ENCODE results near the gene ETHE1. TPM values are rescaled to one million over a fixed set of nuclear protein-coding genes. Genes with fewer than 3 reads are reported as not detected.

Gene ETHE1
- total RNA-seq, 3 donors from 2014 or later (not counting 1 experiment from before 2014, with no cell fraction given): 22.0 to 25.6 (median 24.6) TPM

DNA sequence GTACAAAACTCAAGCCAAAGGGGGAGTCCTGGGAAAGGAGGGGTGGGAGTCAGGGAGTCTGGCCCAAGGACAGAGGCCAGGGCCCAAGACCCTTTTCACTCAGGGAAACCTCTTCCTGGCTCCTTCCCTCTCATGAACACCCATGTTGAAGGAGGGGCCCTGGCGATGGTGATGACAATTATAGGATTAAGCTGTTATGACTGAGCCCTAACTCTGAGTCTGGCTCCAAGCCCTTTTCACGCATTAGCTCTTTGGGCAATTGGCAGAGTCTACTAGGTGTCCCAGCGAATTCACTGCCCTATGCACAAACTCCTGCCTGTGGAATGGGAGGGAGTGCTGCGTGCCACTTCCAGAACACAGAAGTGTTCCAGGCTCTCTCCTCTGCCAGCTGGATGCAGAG, 26.7 kb upstream of the ETHE1 start:
- Histone ChIP-seq H3K36me3 (ENCODE audit: control insufficient read depth, insufficient read depth, low read length) (peaks cover 39% of the 10 kb centered on the region), H3K9me3 (ENCODE audit: control insufficient read depth, insufficient read depth, low read length) (no peaks in the 10 kb centered on the region), H3K27ac (ENCODE audit: low read length) (no peak overlapping the region), H3K4me1 (ENCODE audit: control insufficient read depth, insufficient read depth, low read length) (peaks cover 7% of the 10 kb centered on the region), H3K27me3 (ENCODE audit: control insufficient read depth, insufficient read depth, low read length) (no peaks in the 10 kb centered on the region), H3K4me3 (ENCODE audit: low read length) (no peak overlapping the region)
- DNase-seq: no peak
- Mint-ChIP-seq H3K36me3 (no peaks in the 10 kb centered on the region), H3K9me3 (no peaks in the 10 kb centered on the region), H3K4me3 (no peak overlapping the region), H3K27me3 (ENCODE audit: low read depth in 2 of 2) (no peaks in the 10 kb centered on the region), H3K27ac (no peak overlapping the region), H3K4me1 (peaks cover 8 to 11% of the 10 kb centered on the region in 2 donors)
- intact Hi-C loops (cut with micrococcal nuclease): no loop called here
- WGBS (ENCODE audit: insufficient coverage): 100% methylated on average over 3 of the region's 4 CpGs
- TF ChIP-seq CTCF (IDR thresholded peaks at IDR 0.05): no peak
- no peak for ATAC-seq

- intact Hi-C loops (cut with micrococcal nuclease): no loop called here
- H3K27ac Mint-ChIP-seq: no peak overlapping the region
- no peaks in the 10 kb centered on the region for H3K36me3 Mint-ChIP-seq
- H3K9me3 Mint-ChIP-seq: no peaks in the 10 kb centered on the region
- no peak for ATAC-seq
- no peak for DNase-seq
- no peak overlapping the region for H3K27ac ChIP-seq (ENCODE audit: low read length)
- H3K4me1 Mint-ChIP-seq: peaks cover 8 to 11% of the 10 kb centered on the region in 2 donors
- no peaks in the 10 kb centered on the region for H3K9me3 ChIP-seq (ENCODE audit: control insufficient read depth, insufficient read depth, low read length)
- TF ChIP-seq CTCF (IDR thresholded peaks at IDR 0.05): no peak
- no peaks in the 10 kb centered on the region for H3K27me3 Mint-ChIP-seq (ENCODE audit: low read depth in 2 of 2)
- no peak overlapping the region for H3K4me3 Mint-ChIP-seq
- peaks cover 36% of the 10 kb centered on the region for H3K36me3 ChIP-seq (ENCODE audit: control insufficient read depth, insufficient read depth, low read length)
- no peak overlapping the region for H3K4me3 ChIP-seq (ENCODE audit: low read length)
- H3K4me1 ChIP-seq (ENCODE audit: control insufficient read depth, insufficient read depth, low read length): peaks cover 7% of the 10 kb centered on the region
- no peaks in the 10 kb centered on the region for H3K27me3 ChIP-seq (ENCODE audit: control insufficient read depth, insufficient read depth, low read length)
- 62% methylated on average over 2 of the region's 3 CpGs for WGBS (ENCODE audit: insufficient coverage)
These were observed 25.6 kb upstream of the ETHE1 start for GRCh38 chr19:43552616-43553015.

DNA sequence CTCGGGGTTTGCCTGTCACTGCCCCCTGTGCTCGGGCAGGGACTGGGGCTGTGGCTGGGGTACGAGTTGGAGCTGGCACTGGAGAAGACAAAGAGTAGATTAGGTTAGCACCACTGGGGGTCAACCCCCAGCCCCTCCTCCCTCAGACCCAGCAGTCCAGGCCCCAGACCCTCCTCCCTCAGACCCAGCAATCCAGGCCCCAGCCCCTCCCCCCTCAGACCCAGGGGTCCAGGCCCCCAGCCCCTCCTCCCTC, 25.1 kb upstream of the ETHE1 start:
- ATAC-seq (no peak), DNase-seq (no peak)
- no peaks in the 10 kb centered on the region for H3K9me3 Mint-ChIP-seq
- peaks cover 7% of the 10 kb centered on the region for H3K4me1 ChIP-seq (ENCODE audit: control insufficient read depth, insufficient read depth, low read length)
- no peak overlapping the region for H3K27ac ChIP-seq (ENCODE audit: low read length)
- H3K27me3 ChIP-seq (ENCODE audit: control insufficient read depth, insufficient read depth, low read length): no peaks in the 10 kb centered on the region
- no peaks in the 10 kb centered on the region for H3K36me3 Mint-ChIP-seq
- H3K36me3 ChIP-seq (ENCODE audit: control insufficient read depth, insufficient read depth, low read length): peaks cover 36% of the 10 kb centered on the region
- 98% methylated on average over 3 of the region's 3 CpGs for WGBS (ENCODE audit: insufficient coverage)
- no peak for TF ChIP-seq CTCF (IDR thresholded peaks at IDR 0.05)
- H3K9me3 ChIP-seq (ENCODE audit: control insufficient read depth, insufficient read depth, low read length): no peaks in the 10 kb centered on the region
- H3K4me3 ChIP-seq (ENCODE audit: low read length): no peak overlapping the region
- H3K27me3 Mint-ChIP-seq (ENCODE audit: low read depth in 2 of 2): no peaks in the 10 kb centered on the region
- H3K27ac Mint-ChIP-seq: no peak overlapping the region
- H3K4me1 Mint-ChIP-seq: peaks cover 8 to 11% of the 10 kb centered on the region in 2 donors
- intact Hi-C loops (cut with micrococcal nuclease): no loop called here
- H3K4me3 Mint-ChIP-seq: no peak overlapping the region

DNA sequence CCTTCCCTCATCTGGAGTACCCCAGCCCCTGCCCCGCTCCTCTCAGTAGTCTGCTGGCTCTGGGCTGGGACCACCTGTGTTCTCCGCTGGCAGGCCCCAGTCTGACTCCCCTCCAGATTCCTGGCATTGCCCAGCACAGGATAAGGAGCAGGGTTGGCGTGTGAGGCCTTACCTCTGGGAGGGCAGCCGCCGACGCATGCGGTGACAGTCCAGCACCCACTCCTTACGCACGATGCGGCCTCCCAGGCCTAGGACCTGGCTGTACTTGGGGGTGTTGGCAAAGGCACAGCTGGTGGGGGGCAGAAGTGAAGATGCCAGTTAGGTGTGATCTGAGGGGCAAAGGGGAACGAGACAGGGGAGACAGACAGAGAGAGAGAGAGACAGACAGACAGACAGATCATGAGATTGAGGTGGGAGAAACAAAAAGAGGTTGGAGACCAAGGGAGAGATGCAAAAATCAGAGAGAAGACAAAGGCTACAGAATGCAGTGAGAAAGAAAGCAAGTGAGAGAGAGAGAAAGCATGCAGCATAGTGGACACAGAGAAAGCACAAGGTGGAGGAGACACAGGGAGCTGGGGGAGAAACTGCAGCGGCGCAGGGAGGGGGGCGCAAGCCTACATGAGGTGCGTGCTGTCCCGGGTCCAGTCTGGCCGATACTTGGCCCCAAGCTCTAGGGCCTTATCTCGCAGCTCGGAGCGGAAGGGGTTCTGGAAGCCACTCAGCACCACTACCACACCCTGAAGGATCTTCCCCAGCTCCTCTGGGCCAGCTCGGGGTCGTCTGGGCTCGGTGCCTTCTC, 24.6 kb upstream of the ETHE1 start:
- Mint-ChIP-seq H3K4me3 (no peak overlapping the region), H3K4me1 (peaks cover 8 to 11% of the 10 kb centered on the region in 2 donors), H3K9me3 (no peaks in the 10 kb centered on the region), H3K27me3 (ENCODE audit: low read depth in 2 of 2) (no peaks in the 10 kb centered on the region), H3K36me3 (no peaks in the 10 kb centered on the region), H3K27ac (no peak overlapping the region)
- no peak for TF ChIP-seq CTCF (IDR thresholded peaks at IDR 0.05)
- Histone ChIP-seq H3K4me1 (ENCODE audit: control insufficient read depth, insufficient read depth, low read length) (peaks cover 7% of the 10 kb centered on the region), H3K4me3 (ENCODE audit: low read length) (no peak overlapping the region), H3K9me3 (ENCODE audit: control insufficient read depth, insufficient read depth, low read length) (no peaks in the 10 kb centered on the region), H3K36me3 (ENCODE audit: control insufficient read depth, insufficient read depth, low read length) (peaks cover 36% of the 10 kb centered on the region), H3K27ac (ENCODE audit: low read length) (no peak overlapping the region), H3K27me3 (ENCODE audit: control insufficient read depth, insufficient read depth, low read length) (no peaks in the 10 kb centered on the region)
- WGBS (ENCODE audit: insufficient coverage): 94% methylated on average over 23 of the region's 23 CpGs
- ATAC-seq (no peak), DNase-seq (no peak)
- intact Hi-C loops (cut with micrococcal nuclease): no loop called here

All from natural killer cell (primary cell).